ENCODE results near the gene NEFH.

Gene NEFH

DNA sequence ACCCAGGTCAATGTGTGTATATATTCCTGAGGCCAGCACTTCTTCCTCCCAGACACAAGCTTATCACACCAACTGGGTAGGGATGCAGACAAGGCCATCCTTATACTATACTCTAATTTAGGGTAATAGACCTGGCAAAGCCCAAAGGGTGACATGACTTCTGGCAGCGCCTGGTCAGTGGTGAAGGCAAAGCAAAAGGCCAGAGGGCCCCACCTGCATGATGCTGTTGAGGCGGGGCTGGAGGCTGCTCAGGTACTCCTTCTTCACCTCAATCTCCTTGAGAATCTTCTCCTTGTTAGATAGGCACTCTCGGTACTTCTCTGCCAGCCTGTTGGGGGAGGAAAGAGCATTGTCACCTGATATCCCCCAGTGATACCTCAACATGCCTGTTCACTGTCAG, 56.4 kb downstream of the NEFH start:
- TF ChIP-seq SIN3A (IDR thresholded peaks at IDR 0.05; ENCODE audit: borderline replicate concordance, insufficient read depth, low read length) (no peak), POLR2AphosphoS5 (IDR thresholded peaks at IDR 0.05; ENCODE audit: low read depth, low read length) (no peak), REST (IDR thresholded peaks at IDR 0.05; ENCODE audit: insufficient read depth in 1 of 2, low read depth in 2 of 2, low read length in 2 of 2) (no peak), FOXP2 (optimal IDR thresholded peaks at IDR 0.05; ENCODE audit: borderline replicate concordance, extremely low read depth, extremely low read length, insufficient read depth) (no peak)

DNA sequence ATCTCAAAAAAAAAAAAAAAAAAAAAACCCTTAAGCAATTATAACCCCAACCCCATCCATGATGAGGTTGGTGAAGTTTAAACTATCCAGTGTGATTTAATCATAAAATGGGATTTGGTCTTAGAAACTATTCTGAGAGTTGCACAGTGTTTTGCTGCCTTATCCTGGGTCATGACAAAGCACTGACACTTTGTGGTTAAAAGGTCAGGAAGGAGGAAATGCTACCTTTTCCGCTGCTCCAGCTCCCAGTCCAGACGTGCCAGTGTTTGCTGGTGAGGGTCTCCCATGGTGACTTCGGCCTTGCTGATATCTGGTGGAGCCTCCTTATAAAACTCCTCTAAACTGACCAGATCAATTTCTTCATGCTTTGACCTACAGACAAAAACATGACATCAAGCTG, 59.1 kb downstream of the NEFH start:
- TF ChIP-seq REST (IDR thresholded peaks at IDR 0.05; ENCODE audit: insufficient read depth in 1 of 2, low read depth in 2 of 2, low read length in 2 of 2) = no peak
- no peak for TF ChIP-seq POLR2AphosphoS5 (IDR thresholded peaks at IDR 0.05; ENCODE audit: low read depth, low read length)
- no peak for TF ChIP-seq FOXP2 (optimal IDR thresholded peaks at IDR 0.05; ENCODE audit: borderline replicate concordance, extremely low read depth, extremely low read length, insufficient read depth)
- TF ChIP-seq TAF1 (IDR thresholded peaks at IDR 0.05; ENCODE audit: borderline replicate concordance, insufficient read depth, low read length) = no peak
- TF ChIP-seq SIN3A (IDR thresholded peaks at IDR 0.05; ENCODE audit: borderline replicate concordance, insufficient read depth, low read length) = no peak
